HL-60 (cell line): Measurements from ENCODE around the gene HOMER1.

Source experiments
- CTCF ChIP-seq: IDR thresholded peaks from one replicate; pipeline ENCODE4 v1.5.1; 2011; ENCODE audit warnings: low read length, control low read depth, inconsistent platforms; ENCODE audit not compliant: insufficient read depth
- REST ChIP-seq: IDR thresholded peaks from 2 replicates; pipeline ENCODE4 v1.6.1; 2012; ENCODE audit warnings: low read depth; ENCODE audit not compliant: insufficient replicate concordance

- no peak for TF ChIP-seq CTCF
- no peak for TF ChIP-seq REST
Observed at GRCh38 chr5:79510638-79511037, 3.3 kb downstream of the HOMER1 start.
